Measurements from ENCODE around the gene ICA1L.

GRCh38 chr2:202815548-202816360, 55.8 kb downstream of the ICA1L start:
- TF ChIP-seq POLR2A (IDR thresholded peaks at IDR 0.05; ENCODE audit: extremely low read depth, insufficient read length), result no peak
- no peak for TF ChIP-seq CTCF (IDR thresholded peaks at IDR 0.05; ENCODE audit: low read depth, low read length)
- no peak for TF ChIP-seq MYC (IDR thresholded peaks at IDR 0.05; ENCODE audit: low read depth, low read length)
- no peak for TF ChIP-seq MAX (IDR thresholded peaks at IDR 0.05; ENCODE audit: low read depth, low read length)
